Karpas-422 (cell line): Measurements from ENCODE around the gene H2AZ1. TPM values are rescaled to one million over a fixed set of nuclear protein-coding genes. Genes with fewer than 3 reads are reported as not detected.

ENCODE experiments used
- total RNA-seq: library from RNA; depleted of rRNA; stranded (reverse); fragments of >200 nt; shearing (Covaris generic); gene quantifications from 2 replicates; pipeline ENCODE4 v1.2.3, GENCODE V29; 2014; ENCODE audit warnings: low replicate concordance; rRNA removed

The H2AZ1 gene
- total RNA-seq, 1 experiment from 2014 or later: 874 TPM

Other genes starting within 250 kb of the H2AZ1 start
- gene DAPP1, start 133.4 kb downstream of the H2AZ1 start, total RNA-seq: 49.1 and 102 TPM in 2 replicates
- 18.9 and 59.9 TPM in 2 replicates for gene LAMTOR3, start 55.8 kb downstream of the H2AZ1 start, total RNA-seq
- 28.9 and 65.8 TPM in 2 replicates for gene DNAJB14, start 3.7 kb downstream of the H2AZ1 start, total RNA-seq
- not detected in 2 replicates for gene DDIT4L, start 240.2 kb upstream of the H2AZ1 start, total RNA-seq